SU-DHL-6 (cell line): ENCODE measurements around the gene ARMC12.
A peak's percentile ranks its signal among the peaks of the same experiment; 100 is the strongest.

Experiments
- H2AFZ ChIP-seq: fragments of 200-600 bp; sonication (generic); 2 replicates; pipeline ENCODE4 v1.6.1; 2014; ENCODE audit warnings: low read depth, mild to moderate bottlenecking, moderate library complexity, mixed read lengths, antibody characterized with exemption, low read length; ENCODE audit not compliant: severe bottlenecking
- H3F3A ChIP-seq: fragments of 200-600 bp; shearing (Covaris generic); 2 replicates; pipeline ENCODE4 v1.6.0; 2016; ENCODE audit warnings: antibody characterized with exemption, mild to moderate bottlenecking; ENCODE audit not compliant: insufficient read depth
- H3K27ac ChIP-seq: fragments of 200-600 bp; sonication (generic); 2 replicates; pipeline ENCODE4 v1.5.1; 2016; ENCODE audit warnings: low read depth, mild to moderate bottlenecking, low read length, moderate library complexity, mixed read lengths
- H3K27me3 ChIP-seq: fragments of 200-600 bp; sonication (generic), shearing (Covaris generic); 2 replicates; pipeline ENCODE4 v1.6.0; 2014; ENCODE audit warnings: mild to moderate bottlenecking, low read length
- H3K36me3 ChIP-seq: fragments of 200-600 bp; sonication (generic); 2 replicates; pipeline ENCODE4 v1.6.1; 2014; ENCODE audit warnings: mild to moderate bottlenecking, low read length, mixed read lengths
- H3K4me2 ChIP-seq: fragments of 300-600, 200-600 bp; shearing (Covaris generic), sonication (generic); 2 replicates; pipeline ENCODE4 v1.6.0; 2014; ENCODE audit warnings: low read length, low read depth, mild to moderate bottlenecking; ENCODE audit not compliant: poor library complexity, severe bottlenecking
- H3K4me3 ChIP-seq: fragments of 200-600 bp; sonication (generic); 2 replicates; pipeline ENCODE4 v1.5.1; 2014; ENCODE audit warnings: antibody characterized with exemption, low read length, mild to moderate bottlenecking, mixed read lengths; ENCODE audit not compliant: insufficient read depth, poor library complexity, severe bottlenecking
- H3K79me2 ChIP-seq: fragments of 200-600 bp; sonication (generic); 2 replicates; pipeline ENCODE4 v1.6.1; 2014; ENCODE audit warnings: mild to moderate bottlenecking, low read length, moderate library complexity; ENCODE audit not compliant: insufficient read depth
- H3K9ac ChIP-seq: fragments of 200-600 bp; sonication (generic); 2 replicates; pipeline ENCODE4 v1.7.0; 2014; ENCODE audit warnings: mild to moderate bottlenecking, low read length
- H3K9me2 ChIP-seq: fragments of 200-600 bp; sonication (generic); replicated peaks from 2 replicates; pipeline ENCODE4 v1.6.1; 2014; ENCODE audit warnings: low read length; ENCODE audit not compliant: insufficient read depth
- H3K9me3 ChIP-seq: fragments of 200-600 bp; sonication (generic); 2 replicates; pipeline ENCODE4 v1.6.1; 2014; ENCODE audit warnings: low read length, mixed read lengths; ENCODE audit not compliant: insufficient read depth
- H4K20me1 ChIP-seq: fragments of 200-600 bp; sonication (generic); 2 replicates; pipeline ENCODE4 v1.6.1; 2014; ENCODE audit warnings: low read depth, mild to moderate bottlenecking, antibody characterized with exemption, low read length, moderate library complexity, mixed read lengths
- CTCF ChIP-seq: fragments of 200-600 bp; sonication (generic); IDR thresholded peaks from one replicate; pipeline ENCODE4 v1.5.1; 2017; ENCODE audit warnings: antibody characterized with exemption, mild to moderate bottlenecking, low read length, moderate library complexity; ENCODE audit not compliant: insufficient read depth, poor library complexity, severe bottlenecking
- EZH2phosphoT487 ChIP-seq: fragments of 200-600 bp; sonication (generic), shearing (Covaris generic); conservative IDR thresholded peaks from 2 replicates; pipeline ENCODE4 v1.6.1; 2018; ENCODE audit warnings: mild to moderate bottlenecking, antibody characterized with exemption, low read length, moderate library complexity, mixed read lengths

The ARMC12 gene

GRCh38 chr6:35730745-35731413, 6.0 kb upstream of the ARMC12 start:
- Histone ChIP-seq H3K36me3 (no peaks in the 10 kb centered on the region), H3F3A (peaks cover 55% of the 10 kb centered on the region), H3K27me3 (no peaks in the 10 kb centered on the region), H3K9me2 (no peaks in the 10 kb centered on the region), H3K79me2 (no peaks in the 10 kb centered on the region), H3K4me2 (peak overlapping the region; percentile 59), H2AFZ (peak overlapping the region; percentile 72), H4K20me1 (no peaks in the 10 kb centered on the region), H3K4me3 (peak overlapping the region; percentile 50), H3K9me3 (no peaks in the 10 kb centered on the region), H3K27ac (peak overlapping the region; percentile 93), H3K9ac (peak overlapping the region; percentile 71)
- TF ChIP-seq EZH2phosphoT487 (no peak), CTCF (no peak)

GRCh38 chr6:35731414-35731735, 5.5 kb upstream of the ARMC12 start:
- H3F3A ChIP-seq: peaks cover 52% of the 10 kb centered on the region
- H4K20me1 ChIP-seq: no peaks in the 10 kb centered on the region
- no peaks in the 10 kb centered on the region for H3K36me3 ChIP-seq
- peak overlapping the region; percentile 59 for H3K4me2 ChIP-seq
- H3K27me3 ChIP-seq: no peaks in the 10 kb centered on the region
- peak overlapping the region; percentile 93 for H3K27ac ChIP-seq
- TF ChIP-seq CTCF: no peak
- TF ChIP-seq EZH2phosphoT487: no peak
- peak overlapping the region; percentile 57 for H3K4me3 ChIP-seq
- H2AFZ ChIP-seq: peak overlapping the region; percentile 81
- no peaks in the 10 kb centered on the region for H3K79me2 ChIP-seq
- peak overlapping the region; percentile 71 for H3K9ac ChIP-seq
- no peaks in the 10 kb centered on the region for H3K9me3 ChIP-seq
- no peaks in the 10 kb centered on the region for H3K9me2 ChIP-seq

- Histone ChIP-seq H3F3A (peaks cover 47% of the 10 kb centered on the region), H3K9me3 (no peaks in the 10 kb centered on the region), H3K79me2 (no peaks in the 10 kb centered on the region), H4K20me1 (no peaks in the 10 kb centered on the region), H3K27me3 (no peaks in the 10 kb centered on the region), H3K9ac (peak overlapping the region; percentile 71), H3K4me2 (peak overlapping the region; percentile 59), H3K27ac (peak overlapping the region; percentile 93), H3K36me3 (no peaks in the 10 kb centered on the region), H2AFZ (peak overlapping the region; percentile 81), H3K9me2 (no peaks in the 10 kb centered on the region), H3K4me3 (peak overlapping the region; percentile 57)
- TF ChIP-seq CTCF (no peak), EZH2phosphoT487 (no peak)
These were observed 4.9 kb upstream of the ARMC12 start for GRCh38 chr6:35731736-35732532.
